Stimulated activated CD4-positive, alpha-beta T cell treated with anti-CD3 and anti-CD28 coated beads, Interleukin-1b, Interleukin-23, amount 100 ng/mL, for 4 hours (primary cell): ENCODE results near the gene CSN3.
"Not testable (repeated sequence)": the region's sequence is repeated elsewhere in the genome, so short reads cannot be mapped to it uniquely, and the experiment has no call there.

Experiments used
- DNase-seq, 2 donors: peaks; one replicate each; pipeline ENCODE4 v3.0.0-alpha.2; 2020; ENCODE audit warnings: low read depth in 2 of 2

The CSN3 gene

GRCh38 chr4:70242297-70242696, at the start of gene CSN3:
CSN3 (plus strand) TSS chr4:70242597; CDS start chr4:70244820, 2,223 bp downstream.
- DNase-seq = not testable (repeated sequence)

- no peak for DNase-seq
Observed at GRCh38 chr4:70192895-70193294, 49.5 kb upstream of the CSN3 start.

GRCh38 chr4:70195425-70195824, 47.0 kb upstream of the CSN3 start, which contains the start of gene ODAM:
ODAM (plus strand) TSS chr4:70195725; CDS start chr4:70196544, 819 bp downstream.
- DNase-seq = no peak

GRCh38 chr4:70196857-70197256, 45.5 kb upstream of the CSN3 start:
- DNase-seq = no peak

GRCh38 chr4:70197842-70198241, 44.6 kb upstream of the CSN3 start:
- no peak for DNase-seq

- DNase-seq = no peak
Observed at GRCh38 chr4:70203601-70204000, 38.8 kb upstream of the CSN3 start.

- not testable (repeated sequence) for DNase-seq
Observed at GRCh38 chr4:70212752-70213151, 29.6 kb upstream of the CSN3 start.

GRCh38 chr4:70216109-70216508, 26.3 kb upstream of the CSN3 start:
- not testable (repeated sequence) for DNase-seq

GRCh38 chr4:70216550-70216949, 25.8 kb upstream of the CSN3 start:
- not testable (repeated sequence) for DNase-seq

GRCh38 chr4:70221389-70221788, 21.0 kb upstream of the CSN3 start:
- DNase-seq = not testable (repeated sequence)

- not testable (repeated sequence) for DNase-seq
Observed at GRCh38 chr4:70221818-70222217, 20.6 kb upstream of the CSN3 start.

GRCh38 chr4:70225824-70226223, 16.6 kb upstream of the CSN3 start, which contains the start of gene FDCSP:
FDCSP (plus strand) TSS chr4:70226124; CDS start chr4:70231195, 5,071 bp downstream.
- no peak for DNase-seq

GRCh38 chr4:70236125-70236524, 6.3 kb upstream of the CSN3 start:
- no peak for DNase-seq

GRCh38 chr4:70239131-70239883, 3.1 kb upstream of the CSN3 start:
- DNase-seq = no peak

GRCh38 chr4:70239884-70240591, 2.4 kb upstream of the CSN3 start:
- DNase-seq = no peak

- no peak for DNase-seq
Observed at GRCh38 chr4:70243091-70243490, 694 bp downstream of the CSN3 start.

GRCh38 chr4:70251250-70251944, 9.0 kb downstream of the CSN3 start:
- DNase-seq = no peak

- DNase-seq = no peak
Observed at GRCh38 chr4:70251945-70252277, 9.5 kb downstream of the CSN3 start.

- no peak for DNase-seq
Observed at GRCh38 chr4:70269674-70270073, 27.3 kb downstream of the CSN3 start.

- no peak for DNase-seq
Observed at GRCh38 chr4:70277121-70277520, 34.7 kb downstream of the CSN3 start.

- DNase-seq = no peak
Observed at GRCh38 chr4:70280567-70280966, 38.2 kb downstream of the CSN3 start.

GRCh38 chr4:70288651-70289050, 46.3 kb downstream of the CSN3 start:
- no peak for DNase-seq
